NCI-H2107 treated with DMSO at 0.1 percent for 48 hours (cell line): ENCODE results near the gene ILKAP.
"Not testable (repeated sequence)": the region's sequence is repeated elsewhere in the genome, so short reads cannot be mapped to it uniquely, and the experiment has no call there.

ENCODE experiments used
- DNase-seq: peaks from one replicate; lab custom pipeline; 2025; ENCODE audit not compliant: unreplicated experiment; lab: John Stamatoyannopoulos, UW

ILKAP gene

GRCh38 chr2:238202326-238203093 is 985 bp downstream of the ILKAP start:
- no peak for DNase-seq

GRCh38 chr2:238190445-238190844 is 13.1 kb downstream of the ILKAP start:
- no peak for DNase-seq

- DNase-seq, result no peak
These were observed 15.6 kb downstream of the ILKAP start for GRCh38 chr2:238187618-238188548.

- no peak for DNase-seq
These were observed 19.7 kb downstream of the ILKAP start for GRCh38 chr2:238183821-238184220.

GRCh38 chr2:238182362-238182761 is 21.1 kb downstream of the ILKAP start:
- DNase-seq, result no peak

GRCh38 chr2:238180554-238180953 is 22.9 kb downstream of the ILKAP start:
- no peak for DNase-seq

- no peak for DNase-seq
These were observed 26.9 kb downstream of the ILKAP start for GRCh38 chr2:238176613-238177012.

- DNase-seq, result no peak
These were observed 28.8 kb downstream of the ILKAP start for GRCh38 chr2:238174701-238175100.

- no peak for DNase-seq
These were observed 29.2 kb downstream of the ILKAP start for GRCh38 chr2:238174291-238174690.

- no peak for DNase-seq
These were observed 29.8 kb downstream of the ILKAP start for GRCh38 chr2:238173692-238174091.

- no peak for DNase-seq
These were observed 31.1 kb downstream of the ILKAP start for GRCh38 chr2:238172439-238172838.

GRCh38 chr2:238171575-238172187 is 31.8 kb downstream of the ILKAP start:
- DNase-seq, result no peak

GRCh38 chr2:238171072-238171431 is 32.4 kb downstream of the ILKAP start:
- DNase-seq, result not testable (repeated sequence)

- no peak for DNase-seq
These were observed 33.0 kb downstream of the ILKAP start for GRCh38 chr2:238170386-238171071.

- DNase-seq, result no peak
These were observed 33.7 kb downstream of the ILKAP start for GRCh38 chr2:238169708-238170251.

- no peak for DNase-seq
These were observed 34.3 kb downstream of the ILKAP start for GRCh38 chr2:238169048-238169707.

- no peak for DNase-seq
These were observed 35.1 kb downstream of the ILKAP start for GRCh38 chr2:238168196-238169047.

GRCh38 chr2:238167761-238168160 is 35.7 kb downstream of the ILKAP start:
- DNase-seq, result no peak

GRCh38 chr2:238167344-238167715 is 36.2 kb downstream of the ILKAP start:
- DNase-seq, result no peak
